Stimulated activated CD4-positive, alpha-beta T cell treated with anti-CD3 and anti-CD28 coated beads, Interleukin-12 subunit alpha, Interleukin-12 subunit beta, amount 100 ng/mL, for 24 hours (primary cell): ENCODE data around the gene RNASE8.

Experiments used
- DNase-seq, 2 experiments: peaks; one replicate each; pipeline ENCODE4 v3.0.0-alpha.2; 2020; ENCODE audit warnings: low read depth in 2 of 2

RNASE8 gene

GRCh38 chr14:21053184-21054122, 4.2 kb upstream of the RNASE8 start:
- no peak for DNase-seq

DNA sequence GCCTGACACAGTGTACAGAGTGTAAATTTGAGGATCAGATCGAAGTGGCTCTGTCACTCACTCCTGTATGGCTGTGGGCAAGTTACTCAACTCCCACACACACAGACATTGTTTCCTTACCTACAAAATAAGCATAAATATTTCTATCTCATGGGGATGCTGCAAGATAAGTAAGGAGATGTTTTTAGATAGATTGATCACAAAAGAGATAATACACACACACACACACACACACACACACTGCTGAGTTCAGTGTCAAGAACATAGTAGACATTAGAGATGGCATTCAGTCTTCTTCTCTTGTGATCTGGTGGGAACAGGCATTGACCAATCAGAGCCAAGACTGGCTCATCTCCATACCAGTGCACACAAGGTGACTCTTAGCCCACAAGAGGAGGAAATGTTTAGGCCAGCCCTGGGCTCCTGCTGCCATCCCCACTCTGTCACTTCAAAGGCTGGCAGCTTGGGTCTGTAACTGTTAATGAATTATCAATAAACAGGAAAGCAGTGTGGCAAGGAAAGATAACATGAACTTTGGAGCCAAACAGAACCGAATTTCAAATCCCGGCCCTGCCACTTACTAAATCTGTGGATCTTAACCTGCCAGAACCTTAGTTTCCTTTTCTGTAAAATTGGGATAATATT, 3.4 kb upstream of the RNASE8 start:
- no peak for DNase-seq

DNA sequence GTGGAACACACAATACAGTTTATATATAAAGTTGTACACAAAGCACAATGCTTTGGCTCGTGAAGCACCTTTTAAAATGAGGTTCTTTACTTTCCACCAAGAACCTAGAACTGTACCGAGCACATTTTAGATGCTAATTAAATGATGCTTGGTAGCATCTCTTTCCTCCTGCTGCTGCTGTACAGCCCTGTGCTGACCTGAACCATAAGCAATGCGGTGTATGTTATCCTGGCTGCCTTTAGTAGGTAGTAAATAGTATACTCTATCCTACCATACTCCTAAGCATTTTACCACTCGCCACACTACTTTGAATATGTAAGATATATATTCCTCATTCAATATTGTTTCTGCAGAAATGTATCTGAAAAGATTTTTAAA, 2.9 kb upstream of the RNASE8 start:
- no peak for DNase-seq

DNA sequence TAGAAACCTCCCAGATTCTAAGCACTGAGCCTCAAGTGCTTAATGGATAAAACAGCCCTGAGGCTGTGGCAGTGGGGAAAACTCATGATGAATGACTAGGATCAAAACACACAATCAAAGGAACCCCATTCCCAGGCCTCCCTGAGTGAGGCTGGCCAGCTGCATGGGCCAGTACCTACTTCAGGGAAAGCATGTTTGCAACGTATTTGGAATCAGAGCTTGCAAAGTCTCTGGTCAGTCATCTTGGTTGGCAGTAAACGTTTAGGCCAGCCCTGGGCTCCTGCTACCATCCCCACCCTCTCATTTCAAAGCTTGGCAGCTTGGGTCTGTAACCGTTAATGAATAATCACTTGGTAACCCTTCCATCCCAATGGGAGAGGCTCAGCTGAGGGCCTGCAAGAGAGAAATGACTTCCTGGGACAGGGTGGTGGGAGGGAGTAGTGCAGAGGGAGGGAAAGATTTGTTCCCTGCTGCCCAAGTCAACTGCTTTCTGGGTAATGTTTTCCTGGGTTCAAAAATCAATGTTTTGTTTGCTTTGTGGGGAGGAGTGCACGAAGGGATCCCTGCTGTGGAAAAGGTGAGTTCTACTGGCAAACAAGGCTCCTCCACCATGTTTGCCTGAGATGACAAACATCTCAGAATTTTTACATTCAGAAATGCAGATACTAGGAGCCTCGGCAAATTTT, 2.0 kb upstream of the RNASE8 start:
- no peak for DNase-seq

DNA sequence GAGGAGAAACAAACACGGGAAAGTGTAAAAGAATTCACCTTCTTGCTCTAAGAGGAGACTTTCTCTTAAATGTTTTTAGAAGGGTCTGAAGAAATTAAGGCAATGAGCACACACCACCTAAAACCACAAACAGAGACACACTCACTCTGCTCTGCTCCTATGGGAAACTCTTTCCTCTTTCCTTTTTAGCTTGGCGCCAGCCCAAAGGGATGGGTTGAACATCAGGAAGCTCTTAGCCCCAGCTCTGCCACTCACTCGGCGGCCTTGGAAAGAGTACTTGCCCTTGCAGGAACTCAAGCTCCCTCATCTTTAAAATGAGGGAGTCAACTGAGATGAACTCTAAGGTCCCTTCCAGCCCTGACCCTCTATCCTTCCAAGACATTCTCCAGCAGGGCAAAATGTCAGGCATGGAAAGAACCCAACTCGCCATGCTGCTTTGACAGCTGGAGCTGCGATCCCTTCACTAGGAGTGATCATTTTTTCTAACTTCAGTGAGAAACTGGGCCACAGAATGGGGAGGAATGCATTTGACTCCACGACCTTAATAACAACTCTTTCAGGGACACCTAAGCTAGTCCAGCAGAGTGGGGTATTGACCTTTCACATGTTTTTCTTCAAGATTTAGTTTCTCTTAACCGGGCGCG, 980 bp upstream of the RNASE8 start:
- DNase-seq = no peak

- DNase-seq = no peak
These were observed 1.3 kb downstream of the RNASE8 start for GRCh38 chr14:21058903-21059302.

DNA sequence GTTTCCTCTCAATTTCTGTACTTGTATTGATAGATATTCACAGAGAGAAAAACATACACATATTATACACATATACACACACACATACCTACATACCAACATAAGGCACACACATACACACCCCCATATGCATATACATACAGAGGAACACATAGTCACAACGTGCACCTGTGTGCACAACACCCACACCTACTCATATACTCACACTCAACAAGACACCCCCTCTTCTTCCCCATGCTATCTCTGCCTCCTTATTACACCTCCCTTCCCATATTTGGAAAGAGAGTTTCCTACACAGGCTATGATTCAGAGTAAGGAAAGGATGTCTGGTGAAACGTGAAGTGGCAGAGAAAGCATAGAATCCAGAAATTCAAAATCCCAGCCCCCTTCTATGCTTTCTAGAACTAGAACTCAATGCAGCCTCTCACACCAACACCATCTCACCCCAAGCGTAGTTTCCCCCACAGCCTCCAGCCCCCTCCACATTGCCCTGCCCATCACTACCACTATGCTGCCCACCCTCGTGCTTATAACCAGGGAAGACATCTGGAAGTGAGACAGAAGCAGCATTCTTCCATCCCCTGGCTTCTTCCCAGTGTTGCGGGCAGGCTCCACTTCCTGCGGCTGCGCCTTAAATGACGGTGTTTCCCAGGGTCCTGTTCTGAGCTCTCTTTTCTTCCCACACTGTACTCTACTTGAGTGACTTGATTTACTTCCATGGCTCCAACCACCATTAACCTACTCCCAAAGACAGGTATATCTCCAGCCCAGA, 2.4 kb downstream of the RNASE8 start:
- no peak for DNase-seq

DNA sequence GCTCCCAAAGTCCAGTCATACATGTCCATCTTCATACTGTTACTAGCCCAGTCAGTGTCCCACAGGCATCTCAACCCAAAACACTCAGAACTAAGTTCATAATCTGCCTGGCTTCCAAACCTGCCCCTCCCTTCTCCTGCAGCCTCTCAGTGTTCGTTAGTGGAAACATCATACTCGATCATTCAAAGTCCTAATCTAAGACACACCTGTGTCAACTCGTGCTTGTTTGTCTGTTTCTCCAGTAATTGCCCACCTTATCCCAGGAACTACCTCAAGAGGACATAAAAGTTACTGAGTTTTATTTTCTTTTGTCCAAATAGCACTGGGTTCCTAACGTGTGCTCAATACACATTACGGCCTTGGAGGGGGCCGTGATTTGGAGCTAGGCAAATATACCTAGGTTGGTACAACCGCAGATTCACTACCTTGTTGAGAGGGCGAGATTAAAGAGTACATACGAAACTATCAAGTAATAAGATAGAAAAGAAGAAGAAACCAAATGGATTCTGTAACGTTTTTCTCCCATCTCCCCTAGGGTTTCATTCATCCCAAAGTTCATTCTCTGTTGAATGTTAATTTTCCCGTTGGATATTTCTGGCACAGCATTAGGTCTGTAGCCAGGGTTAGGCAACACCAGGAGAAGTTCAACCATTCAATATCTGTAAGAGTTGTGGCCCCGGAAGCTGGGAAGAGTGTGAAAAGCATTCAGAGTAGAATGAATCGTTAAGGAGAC, 3.2 kb downstream of the RNASE8 start:
- DNase-seq = no peak

GRCh38 chr14:21061347-21061668, 3.7 kb downstream of the RNASE8 start:
- no peak for DNase-seq

- no peak for DNase-seq
These were observed 5.9 kb downstream of the RNASE8 start for GRCh38 chr14:21063479-21063878.

- DNase-seq = no peak
These were observed 9.4 kb downstream of the RNASE8 start for GRCh38 chr14:21066882-21067502.

DNA sequence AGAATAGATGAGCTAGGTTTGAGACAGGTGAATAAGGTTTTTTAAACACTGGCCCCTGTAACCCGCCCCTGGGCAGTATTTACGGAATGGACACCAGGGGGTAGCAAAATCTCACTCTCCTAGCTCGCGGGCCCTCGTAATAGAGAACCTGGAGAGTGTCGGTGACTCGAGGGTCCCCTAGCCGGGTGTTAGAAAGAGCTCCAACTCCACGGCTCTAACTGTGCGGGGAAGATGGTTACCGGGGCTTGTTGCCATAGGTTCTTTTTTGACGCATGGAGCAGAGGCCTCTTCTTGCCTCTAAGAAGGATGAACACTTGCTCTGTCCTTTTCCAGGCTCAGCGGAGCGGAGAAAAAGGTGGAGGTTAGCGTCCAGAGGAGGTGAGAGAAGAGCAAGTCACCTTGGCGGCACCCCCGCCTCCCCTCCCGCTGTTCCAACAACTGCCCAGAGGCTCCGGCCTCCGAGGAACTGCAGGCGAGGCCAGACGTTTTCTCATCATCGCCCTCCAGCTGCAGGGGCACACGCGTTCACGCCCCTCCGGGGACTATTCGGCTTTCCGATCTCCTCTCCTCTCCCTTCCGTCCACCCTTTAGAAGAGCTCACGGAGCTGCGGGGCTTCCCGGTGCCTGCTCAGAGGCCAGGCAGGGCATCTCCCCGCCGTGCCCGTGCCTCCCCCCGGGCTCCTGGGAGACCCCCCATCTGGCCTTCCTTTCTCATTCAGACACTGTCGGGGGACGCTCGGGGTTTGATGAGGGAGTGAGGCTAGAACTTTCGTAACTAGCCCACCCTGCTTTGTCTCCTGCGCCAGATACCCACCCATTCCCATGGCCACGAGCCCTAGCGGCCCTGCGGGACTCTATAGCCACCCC, 11.1 kb downstream of the RNASE8 start:
- no peak for DNase-seq

DNA sequence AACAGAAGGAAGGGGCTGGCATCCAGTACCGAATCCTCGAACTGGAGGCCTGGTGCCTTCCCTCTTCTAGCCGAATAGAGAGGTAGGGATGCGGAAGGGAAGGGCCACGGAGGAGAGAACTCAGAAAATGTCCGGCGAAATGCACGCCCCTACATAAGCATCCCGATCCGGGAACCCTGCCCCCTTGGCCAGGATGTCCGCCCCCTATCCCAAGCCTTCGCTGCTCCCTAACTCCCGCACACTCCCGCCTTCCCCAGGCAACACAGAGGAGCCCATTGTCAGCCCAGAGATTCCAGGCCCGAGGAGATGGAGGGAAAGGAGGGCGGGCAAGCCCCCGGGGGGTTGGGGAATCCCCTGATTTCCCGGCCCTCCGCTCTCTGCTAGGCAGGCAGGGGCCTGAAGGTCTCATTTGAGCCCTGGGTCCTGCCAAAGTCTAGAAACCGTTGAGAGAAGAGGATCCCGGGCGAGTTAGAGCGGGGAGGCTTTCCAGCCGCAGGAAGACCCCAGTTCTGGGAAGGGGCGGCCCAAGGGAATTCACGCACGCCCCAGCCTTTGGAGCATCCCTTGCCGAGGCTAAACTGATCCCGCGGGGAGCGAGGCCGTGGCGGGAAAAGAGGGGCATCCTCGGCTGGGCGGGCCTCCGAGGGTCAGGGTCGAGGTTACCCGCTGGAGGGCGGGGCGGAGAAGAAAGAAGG, 11.9 kb downstream of the RNASE8 start:
- DNase-seq = no peak

- DNase-seq = no peak
These were observed 12.5 kb downstream of the RNASE8 start, which contains the start of gene ARHGEF40 for GRCh38 chr14:21070083-21070609. Gene ARHGEF40 (plus strand): TSS chr14:21070304. CDS start chr14:21070397, 93 bp downstream.

GRCh38 chr14:21070610-21071224, 13.1 kb downstream of the RNASE8 start:
- no peak for DNase-seq

GRCh38 chr14:21071225-21072030, 13.8 kb downstream of the RNASE8 start:
- peak in 1 of 2 experiments; percentile 46 for DNase-seq

- DNase-seq = no peak
These were observed 14.4 kb downstream of the RNASE8 start for GRCh38 chr14:21072031-21072473.
